ENCODE data around the gene KCTD6.
A peak's percentile ranks its signal among the peaks of the same experiment; 100 is the strongest.

The KCTD6 gene

GRCh38 chr3:58518291-58518789 is 26.4 kb downstream of the KCTD6 start:
- Histone ChIP-seq H3K79me2 (ENCODE audit: control insufficient read depth, insufficient read depth, low read length, poor library complexity) (no peaks in the 10 kb centered on the region), H3K23ac (ENCODE audit: low read length) (no peak overlapping the region), H3K14ac (ENCODE audit: low read length) (no peak overlapping the region), H3K36me3 (ENCODE audit: control insufficient read depth in 1 of 2, insufficient read depth in 2 of 2, low read length in 2 of 2) (no peaks in the 10 kb centered on the region), H4K8ac (ENCODE audit: low read depth, low read length) (no peak overlapping the region), H3K4me1 (ENCODE audit: control insufficient read depth in 1 of 2, insufficient read depth in 2 of 2, low read length in 2 of 2) (no peaks in the 10 kb centered on the region), H3K4me2 (ENCODE audit: low read length) (no peak overlapping the region), H2AK5ac (ENCODE audit: low read length) (no peak overlapping the region), H4K91ac (ENCODE audit: low read depth, low read length) (no peak overlapping the region), H2BK12ac (ENCODE audit: low read length) (no peak overlapping the region), H2BK120ac (ENCODE audit: insufficient read depth, low read length, poor library complexity) (no peak overlapping the region), H3K9ac (ENCODE audit: low read length) (no peak overlapping the region), H3K18ac (ENCODE audit: low read length) (no peak overlapping the region), H2AFZ (ENCODE audit: insufficient read depth, low read length, poor library complexity) (no peak overlapping the region), H4K12ac (ENCODE audit: low read depth, low read length) (no peak overlapping the region), H3K4ac (ENCODE audit: low read depth, low read length) (no peak overlapping the region), H3K9me3 (ENCODE audit: insufficient read depth, low read depth, low read length) (no peaks in the 10 kb centered on the region), H2BK5ac (ENCODE audit: low read depth, low read length, poor library complexity) (no peak overlapping the region), H3K27ac (ENCODE audit: low read depth, low read length) (no peak overlapping the region), H3K27me3 (ENCODE audit: insufficient read depth, low read length) (no peaks in the 10 kb centered on the region), H3K4me3 (ENCODE audit: low read depth, low read length) (no peak overlapping the region), H3K79me1 (ENCODE audit: low read length) (no peaks in the 10 kb centered on the region)
- no CpG with 5 or more reads among the region's 3 CpGs for WGBS (ENCODE audit: extremely low coverage, insufficient coverage, insufficient read length)
- peak in 1 of 2 donors; percentile 6 for DNase-seq

GRCh38 chr3:58519668-58520402 is 27.9 kb downstream of the KCTD6 start:
- H3K9ac ChIP-seq (ENCODE audit: low read length), result no peak overlapping the region
- DNase-seq, result no peak
- no peak overlapping the region for H3K4me2 ChIP-seq (ENCODE audit: low read length)
- H2BK120ac ChIP-seq (ENCODE audit: insufficient read depth, low read length, poor library complexity), result no peak overlapping the region
- no peak overlapping the region for H4K8ac ChIP-seq (ENCODE audit: low read depth, low read length)
- no peak overlapping the region for H3K23ac ChIP-seq (ENCODE audit: low read length)
- no peak overlapping the region for H4K91ac ChIP-seq (ENCODE audit: low read depth, low read length)
- no peaks in the 10 kb centered on the region for H3K79me1 ChIP-seq (ENCODE audit: low read length)
- WGBS (ENCODE audit: extremely low coverage, insufficient coverage, insufficient read length), result no CpG with 5 or more reads among the region's 6 CpGs
- H2AFZ ChIP-seq (ENCODE audit: insufficient read depth, low read length, poor library complexity), result no peak overlapping the region
- H3K18ac ChIP-seq (ENCODE audit: low read length), result no peak overlapping the region
- no peak overlapping the region for H2AK5ac ChIP-seq (ENCODE audit: low read length)
- no peak overlapping the region for H3K4me3 ChIP-seq (ENCODE audit: low read depth, low read length)
- H3K27ac ChIP-seq (ENCODE audit: low read depth, low read length), result no peak overlapping the region
- no peak overlapping the region for H3K14ac ChIP-seq (ENCODE audit: low read length)
- no peaks in the 10 kb centered on the region for H3K4me1 ChIP-seq (ENCODE audit: control insufficient read depth in 1 of 2, insufficient read depth in 2 of 2, low read length in 2 of 2)
- H2BK5ac ChIP-seq (ENCODE audit: low read depth, low read length, poor library complexity), result no peak overlapping the region
- H4K12ac ChIP-seq (ENCODE audit: low read depth, low read length), result no peak overlapping the region
- H3K36me3 ChIP-seq (ENCODE audit: control insufficient read depth in 1 of 2, insufficient read depth in 2 of 2, low read length in 2 of 2), result no peaks in the 10 kb centered on the region
- no peak overlapping the region for H2BK12ac ChIP-seq (ENCODE audit: low read length)
- H3K27me3 ChIP-seq (ENCODE audit: insufficient read depth, low read length), result no peaks in the 10 kb centered on the region
- no peaks in the 10 kb centered on the region for H3K9me3 ChIP-seq (ENCODE audit: insufficient read depth, low read depth, low read length)
- H3K79me2 ChIP-seq (ENCODE audit: control insufficient read depth, insufficient read depth, low read length, poor library complexity), result no peaks in the 10 kb centered on the region
- no peak overlapping the region for H3K4ac ChIP-seq (ENCODE audit: low read depth, low read length)

DNA sequence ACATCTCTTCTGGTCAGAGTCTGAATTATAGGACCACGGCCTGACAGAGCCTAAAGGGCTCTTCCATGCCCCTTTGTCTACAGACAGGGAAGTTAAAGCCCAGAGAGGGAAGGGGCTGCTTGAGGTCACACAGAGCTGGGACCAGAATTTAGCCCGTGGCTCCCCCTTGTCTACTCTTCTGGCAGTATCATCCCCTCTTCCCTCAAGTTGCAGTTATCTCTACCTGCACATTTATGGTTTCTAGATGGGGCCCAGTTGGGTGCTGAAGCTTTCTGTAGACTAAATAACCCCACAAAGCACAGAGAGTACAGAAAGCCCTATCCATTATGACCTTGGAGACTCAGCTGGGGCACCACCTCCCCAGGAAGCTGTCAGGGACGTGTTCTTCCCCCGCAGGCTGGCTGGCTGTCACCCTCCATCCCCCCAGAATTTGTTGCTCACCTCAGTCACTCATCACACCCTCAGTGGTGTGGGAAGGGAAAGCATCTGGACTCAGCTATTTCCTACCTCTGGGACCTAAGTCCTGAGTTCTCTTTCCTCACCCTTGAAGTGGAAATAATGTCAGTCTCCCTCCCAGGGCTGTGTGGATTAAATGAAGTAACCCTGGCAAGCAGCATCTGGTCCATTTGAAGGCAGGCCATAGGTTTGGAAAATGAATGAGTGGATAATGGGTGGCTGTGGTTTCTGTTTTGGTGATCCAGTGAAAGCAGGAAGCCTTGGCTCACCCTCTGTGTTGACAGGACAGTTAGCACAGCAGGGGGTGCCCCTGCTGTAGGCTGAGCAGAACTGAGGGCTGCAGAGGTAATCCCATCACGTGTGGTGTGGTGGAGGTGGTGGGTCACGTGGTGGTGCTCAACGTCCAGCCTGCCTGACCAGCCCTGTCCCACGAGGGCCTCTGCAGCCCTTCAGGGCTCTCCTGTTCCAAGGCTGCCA is 28.8 kb downstream of the KCTD6 start:
- Histone ChIP-seq H2BK12ac (ENCODE audit: low read length) (no peak overlapping the region), H3K9me3 (ENCODE audit: insufficient read depth, low read depth, low read length) (no peaks in the 10 kb centered on the region), H3K4me3 (ENCODE audit: low read depth, low read length) (no peak overlapping the region), H3K4ac (ENCODE audit: low read depth, low read length) (no peak overlapping the region), H3K23ac (ENCODE audit: low read length) (no peak overlapping the region), H4K91ac (ENCODE audit: low read depth, low read length) (no peak overlapping the region), H3K14ac (ENCODE audit: low read length) (no peak overlapping the region), H3K79me2 (ENCODE audit: control insufficient read depth, insufficient read depth, low read length, poor library complexity) (no peaks in the 10 kb centered on the region), H3K18ac (ENCODE audit: low read length) (no peak overlapping the region), H2BK120ac (ENCODE audit: insufficient read depth, low read length, poor library complexity) (no peak overlapping the region), H2BK5ac (ENCODE audit: low read depth, low read length, poor library complexity) (no peak overlapping the region), H3K27ac (ENCODE audit: low read depth, low read length) (no peak overlapping the region), H2AFZ (ENCODE audit: insufficient read depth, low read length, poor library complexity) (no peak overlapping the region), H3K36me3 (ENCODE audit: control insufficient read depth in 1 of 2, insufficient read depth in 2 of 2, low read length in 2 of 2) (no peaks in the 10 kb centered on the region), H3K27me3 (ENCODE audit: insufficient read depth, low read length) (no peaks in the 10 kb centered on the region), H3K79me1 (ENCODE audit: low read length) (no peaks in the 10 kb centered on the region), H3K4me2 (ENCODE audit: low read length) (no peak overlapping the region), H2AK5ac (ENCODE audit: low read length) (no peak overlapping the region), H4K8ac (ENCODE audit: low read depth, low read length) (no peak overlapping the region), H3K4me1 (ENCODE audit: control insufficient read depth in 1 of 2, insufficient read depth in 2 of 2, low read length in 2 of 2) (no peaks in the 10 kb centered on the region), H3K9ac (ENCODE audit: low read length) (no peak overlapping the region), H4K12ac (ENCODE audit: low read depth, low read length) (no peak overlapping the region)
- DNase-seq, result no peak
- WGBS (ENCODE audit: extremely low coverage, insufficient coverage, insufficient read length), result no CpG with 5 or more reads among the region's 8 CpGs

DNA sequence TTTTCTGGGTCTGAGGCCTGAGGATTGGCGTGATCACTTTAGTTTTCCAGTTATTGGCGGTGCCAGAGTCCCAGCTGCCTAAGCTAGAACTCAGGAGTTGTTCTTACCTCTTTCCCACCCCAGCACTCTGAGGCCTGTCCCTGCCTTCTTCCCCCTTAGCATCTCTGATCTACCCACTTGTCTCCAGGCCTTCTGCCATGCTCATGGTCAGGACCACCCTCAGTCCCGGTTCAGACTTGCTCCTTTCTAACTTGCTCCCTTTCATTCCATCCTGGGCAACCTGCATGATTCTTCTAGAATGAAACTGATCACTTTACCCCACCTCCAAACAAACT is 29.4 kb downstream of the KCTD6 start:
- Histone ChIP-seq H4K8ac (ENCODE audit: low read depth, low read length) (no peak overlapping the region), H3K14ac (ENCODE audit: low read length) (no peak overlapping the region), H3K4me2 (ENCODE audit: low read length) (no peak overlapping the region), H3K27me3 (ENCODE audit: insufficient read depth, low read length) (no peaks in the 10 kb centered on the region), H2AK5ac (ENCODE audit: low read length) (no peak overlapping the region), H2BK5ac (ENCODE audit: low read depth, low read length, poor library complexity) (no peak overlapping the region), H3K18ac (ENCODE audit: low read length) (no peak overlapping the region), H3K36me3 (ENCODE audit: control insufficient read depth in 1 of 2, insufficient read depth in 2 of 2, low read length in 2 of 2) (no peaks in the 10 kb centered on the region), H4K12ac (ENCODE audit: low read depth, low read length) (no peak overlapping the region), H4K91ac (ENCODE audit: low read depth, low read length) (no peak overlapping the region), H3K79me2 (ENCODE audit: control insufficient read depth, insufficient read depth, low read length, poor library complexity) (no peaks in the 10 kb centered on the region), H2BK120ac (ENCODE audit: insufficient read depth, low read length, poor library complexity) (no peak overlapping the region), H3K27ac (ENCODE audit: low read depth, low read length) (no peak overlapping the region), H3K9me3 (ENCODE audit: insufficient read depth, low read depth, low read length) (no peaks in the 10 kb centered on the region), H3K79me1 (ENCODE audit: low read length) (no peaks in the 10 kb centered on the region), H3K4me3 (ENCODE audit: low read depth, low read length) (no peak overlapping the region), H3K4me1 (ENCODE audit: control insufficient read depth in 1 of 2, insufficient read depth in 2 of 2, low read length in 2 of 2) (peaks cover 0 to under 1% of the 10 kb centered on the region in 2 experiments), H3K9ac (ENCODE audit: low read length) (no peak overlapping the region), H3K4ac (ENCODE audit: low read depth, low read length) (no peak overlapping the region), H3K23ac (ENCODE audit: low read length) (no peak overlapping the region), H2BK12ac (ENCODE audit: low read length) (no peak overlapping the region), H2AFZ (ENCODE audit: insufficient read depth, low read length, poor library complexity) (no peak overlapping the region)
- no CpG with 5 or more reads among the region's 3 CpGs for WGBS (ENCODE audit: extremely low coverage, insufficient coverage, insufficient read length)
- no peak for DNase-seq

Data from trophoblast cell (in vitro differentiated cells and primary cell).